ENCODE results near the gene PNLIPRP1.

- TF ChIP-seq, protein P1, sequence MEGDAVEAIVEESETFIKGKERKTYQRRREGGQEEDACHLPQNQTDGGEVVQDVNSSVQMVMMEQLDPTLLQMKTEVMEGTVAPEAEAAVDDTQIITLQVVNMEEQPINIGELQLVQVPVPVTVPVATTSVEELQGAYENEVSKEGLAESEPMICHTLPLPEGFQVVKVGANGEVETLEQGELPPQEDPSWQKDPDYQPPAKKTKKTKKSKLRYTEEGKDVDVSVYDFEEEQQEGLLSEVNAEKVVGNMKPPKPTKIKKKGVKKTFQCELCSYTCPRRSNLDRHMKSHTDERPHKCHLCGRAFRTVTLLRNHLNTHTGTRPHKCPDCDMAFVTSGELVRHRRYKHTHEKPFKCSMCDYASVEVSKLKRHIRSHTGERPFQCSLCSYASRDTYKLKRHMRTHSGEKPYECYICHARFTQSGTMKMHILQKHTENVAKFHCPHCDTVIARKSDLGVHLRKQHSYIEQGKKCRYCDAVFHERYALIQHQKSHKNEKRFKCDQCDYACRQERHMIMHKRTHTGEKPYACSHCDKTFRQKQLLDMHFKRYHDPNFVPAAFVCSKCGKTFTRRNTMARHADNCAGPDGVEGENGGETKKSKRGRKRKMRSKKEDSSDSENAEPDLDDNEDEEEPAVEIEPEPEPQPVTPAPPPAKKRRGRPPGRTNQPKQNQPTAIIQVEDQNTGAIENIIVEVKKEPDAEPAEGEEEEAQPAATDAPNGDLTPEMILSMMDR (IDR thresholded peaks at IDR 0.05): no peak
- no peak for TF ChIP-seq POLR2A (IDR thresholded peaks at IDR 0.05)
These were observed 31.3 kb downstream of the PNLIPRP1 start for GRCh38 chr10:116621934-116622655.
